SH-SY5Y (cell line): ENCODE measurements around the gene SMIM36.

ENCODE experiments used
- GATA2 ChIP-seq: IDR thresholded peaks from 2 replicates; pipeline ENCODE4 v1.6.1; 2011; ENCODE audit warnings: mild to moderate bottlenecking, low read depth, low read length
- GATA3 ChIP-seq: IDR thresholded peaks from 2 replicates; pipeline ENCODE4 v1.6.1; 2011; ENCODE audit warnings: low read depth, mild to moderate bottlenecking, low read length, moderate library complexity

GRCh38 chr17:55423535-55423934 is 87.7 kb downstream of the SMIM36 start:
- TF ChIP-seq GATA2 (no peak), GATA3 (no peak)
